ENCODE measurements around the gene SHROOM4. TPM values are rescaled to one million over a fixed set of nuclear protein-coding genes. Genes with fewer than 3 reads are reported as not detected.

The SHROOM4 gene
- total RNA-seq, 1 experiment from 2014 or later = 0.13 TPM

DNA sequence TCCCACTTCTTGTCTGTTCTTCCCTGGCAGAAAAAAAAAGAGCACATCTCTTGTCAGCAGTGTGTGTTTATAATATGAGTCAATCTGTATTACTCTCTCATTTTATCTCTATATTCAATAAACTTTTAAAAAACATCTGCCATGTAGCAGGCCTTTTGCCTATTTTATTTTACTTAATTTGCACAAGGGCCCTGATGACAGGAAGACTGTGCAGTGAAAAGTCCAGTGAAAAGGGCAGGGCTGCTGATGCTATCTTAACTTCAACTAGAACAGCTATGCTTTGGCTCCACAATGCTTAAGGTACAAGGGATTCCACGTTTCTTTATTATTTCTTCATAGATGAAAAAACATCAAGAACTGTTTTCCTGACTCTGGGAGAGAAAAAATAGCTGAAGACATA is 246.4 kb downstream of the SHROOM4 start:
- TF ChIP-seq, protein P1, sequence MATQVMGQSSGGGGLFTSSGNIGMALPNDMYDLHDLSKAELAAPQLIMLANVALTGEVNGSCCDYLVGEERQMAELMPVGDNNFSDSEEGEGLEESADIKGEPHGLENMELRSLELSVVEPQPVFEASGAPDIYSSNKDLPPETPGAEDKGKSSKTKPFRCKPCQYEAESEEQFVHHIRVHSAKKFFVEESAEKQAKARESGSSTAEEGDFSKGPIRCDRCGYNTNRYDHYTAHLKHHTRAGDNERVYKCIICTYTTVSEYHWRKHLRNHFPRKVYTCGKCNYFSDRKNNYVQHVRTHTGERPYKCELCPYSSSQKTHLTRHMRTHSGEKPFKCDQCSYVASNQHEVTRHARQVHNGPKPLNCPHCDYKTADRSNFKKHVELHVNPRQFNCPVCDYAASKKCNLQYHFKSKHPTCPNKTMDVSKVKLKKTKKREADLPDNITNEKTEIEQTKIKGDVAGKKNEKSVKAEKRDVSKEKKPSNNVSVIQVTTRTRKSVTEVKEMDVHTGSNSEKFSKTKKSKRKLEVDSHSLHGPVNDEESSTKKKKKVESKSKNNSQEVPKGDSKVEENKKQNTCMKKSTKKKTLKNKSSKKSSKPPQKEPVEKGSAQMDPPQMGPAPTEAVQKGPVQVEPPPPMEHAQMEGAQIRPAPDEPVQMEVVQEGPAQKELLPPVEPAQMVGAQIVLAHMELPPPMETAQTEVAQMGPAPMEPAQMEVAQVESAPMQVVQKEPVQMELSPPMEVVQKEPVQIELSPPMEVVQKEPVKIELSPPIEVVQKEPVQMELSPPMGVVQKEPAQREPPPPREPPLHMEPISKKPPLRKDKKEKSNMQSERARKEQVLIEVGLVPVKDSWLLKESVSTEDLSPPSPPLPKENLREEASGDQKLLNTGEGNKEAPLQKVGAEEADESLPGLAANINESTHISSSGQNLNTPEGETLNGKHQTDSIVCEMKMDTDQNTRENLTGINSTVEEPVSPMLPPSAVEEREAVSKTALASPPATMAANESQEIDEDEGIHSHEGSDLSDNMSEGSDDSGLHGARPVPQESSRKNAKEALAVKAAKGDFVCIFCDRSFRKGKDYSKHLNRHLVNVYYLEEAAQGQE (IDR thresholded peaks at IDR 0.05; ENCODE audit: insufficient read depth in 1 of 2, low read depth in 2 of 2, low read length in 1 of 2) = no peak
- no TSS peak for BruUV-seq (replicated peaks)
- CTCF ChIA-PET = no interaction called here

DNA sequence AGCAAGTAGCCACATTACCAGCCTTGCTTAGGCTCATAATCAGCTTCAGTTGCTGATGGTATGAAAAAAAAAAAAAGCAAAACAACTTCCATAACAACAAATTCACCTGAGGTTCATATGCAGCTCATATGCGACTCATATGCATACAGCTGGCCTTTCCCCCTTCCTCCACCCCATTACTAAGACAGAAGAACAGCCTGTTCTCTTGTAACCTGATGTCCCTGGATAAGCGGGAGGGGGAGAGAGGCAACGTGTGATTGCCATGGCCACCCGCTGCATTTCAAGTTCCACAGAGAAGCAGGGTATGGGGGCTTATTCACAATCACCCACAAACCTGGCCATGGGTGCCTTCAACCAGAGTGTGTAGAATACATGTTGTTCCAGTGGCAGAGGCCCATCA is 248.3 kb downstream of the SHROOM4 start:
- H3K9me3 ChIP-seq (ENCODE audit: control insufficient read depth, insufficient read depth, low read depth, low read length) = no peaks in the 10 kb centered on the region
- H3K4me3 ChIP-seq (ENCODE audit: low read depth in 2 of 2, low read length in 2 of 2) = no peak overlapping the region
- intact Hi-C loops (cut with micrococcal nuclease; ENCODE audit: unreplicated experiment) (no loop called here), in situ Hi-C loops (cut with HindIII; ENCODE audit: low pct_unique_long_range_greater_than_20kb, low sequenced_read_pairs) (no loop called here)
- BruUV-seq (replicated peaks) = no TSS peak
- no peaks in the 10 kb centered on the region for H3K4me1 ChIP-seq (ENCODE audit: control insufficient read depth, insufficient read depth, low read length)
- DNase-seq (ENCODE audit: low read depth, low spot score) (no peak), ATAC-seq (no peak)
- ChIA-PET CTCF (no interaction called here), POLR2A (no interaction called here)
- TF ChIP-seq, protein P1 (IDR thresholded peaks at IDR 0.05; ENCODE audit: insufficient read depth in 1 of 2, low read depth in 2 of 2, low read length in 1 of 2) = no peak
- TF ChIP-seq, protein P2, sequence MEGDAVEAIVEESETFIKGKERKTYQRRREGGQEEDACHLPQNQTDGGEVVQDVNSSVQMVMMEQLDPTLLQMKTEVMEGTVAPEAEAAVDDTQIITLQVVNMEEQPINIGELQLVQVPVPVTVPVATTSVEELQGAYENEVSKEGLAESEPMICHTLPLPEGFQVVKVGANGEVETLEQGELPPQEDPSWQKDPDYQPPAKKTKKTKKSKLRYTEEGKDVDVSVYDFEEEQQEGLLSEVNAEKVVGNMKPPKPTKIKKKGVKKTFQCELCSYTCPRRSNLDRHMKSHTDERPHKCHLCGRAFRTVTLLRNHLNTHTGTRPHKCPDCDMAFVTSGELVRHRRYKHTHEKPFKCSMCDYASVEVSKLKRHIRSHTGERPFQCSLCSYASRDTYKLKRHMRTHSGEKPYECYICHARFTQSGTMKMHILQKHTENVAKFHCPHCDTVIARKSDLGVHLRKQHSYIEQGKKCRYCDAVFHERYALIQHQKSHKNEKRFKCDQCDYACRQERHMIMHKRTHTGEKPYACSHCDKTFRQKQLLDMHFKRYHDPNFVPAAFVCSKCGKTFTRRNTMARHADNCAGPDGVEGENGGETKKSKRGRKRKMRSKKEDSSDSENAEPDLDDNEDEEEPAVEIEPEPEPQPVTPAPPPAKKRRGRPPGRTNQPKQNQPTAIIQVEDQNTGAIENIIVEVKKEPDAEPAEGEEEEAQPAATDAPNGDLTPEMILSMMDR (IDR thresholded peaks at IDR 0.05) = no peak
- TF ChIP-seq POLR2AphosphoS5 (IDR thresholded peaks at IDR 0.05; ENCODE audit: low read depth, low read length) = no peak
- TF ChIP-seq TCF7L2 (IDR thresholded peaks at IDR 0.05; ENCODE audit: low read depth, low read length) = no peak
- TF ChIP-seq SIN3A (IDR thresholded peaks at IDR 0.05; ENCODE audit: borderline replicate concordance, insufficient read depth, low read depth, low read length) = no peak
- no peak overlapping the region for H3K27ac ChIP-seq (ENCODE audit: low read length)
- H3K36me3 ChIP-seq (ENCODE audit: control insufficient read depth, insufficient read depth, low read length) = no peaks in the 10 kb centered on the region
- H3K27me3 ChIP-seq (ENCODE audit: control insufficient read depth, insufficient read depth, low read length) = no peaks in the 10 kb centered on the region

More for the DNA sequence above, 246.4 kb downstream of the SHROOM4 start:
- Histone ChIP-seq H3K4me1 (ENCODE audit: control insufficient read depth, insufficient read depth, low read length) (no peaks in the 10 kb centered on the region), H3K27me3 (ENCODE audit: control insufficient read depth, insufficient read depth, low read length) (no peaks in the 10 kb centered on the region), H3K4me3 (ENCODE audit: low read depth in 2 of 2, low read length in 2 of 2) (no peak overlapping the region), H3K27ac (ENCODE audit: low read length) (no peak overlapping the region), H3K36me3 (ENCODE audit: control insufficient read depth, insufficient read depth, low read length) (no peaks in the 10 kb centered on the region), H3K9me3 (ENCODE audit: control insufficient read depth, insufficient read depth, low read depth, low read length) (no peaks in the 10 kb centered on the region)
- intact Hi-C loops (cut with micrococcal nuclease; ENCODE audit: unreplicated experiment) (no loop called here), in situ Hi-C loops (cut with HindIII; ENCODE audit: low pct_unique_long_range_greater_than_20kb, low sequenced_read_pairs) (no loop called here)
- no peak for ATAC-seq
- DNase-seq (ENCODE audit: low read depth, low spot score) = no peak
- POLR2A ChIA-PET = no interaction called here

Other genes with a start within 250 kb of the SHROOM4 start
- gene BMP15, start 96.5 kb upstream of the SHROOM4 start, total RNA-seq (2021; ENCODE audit: unreplicated experiment) = not detected

Measured in Panc1 (cell line).